Superior temporal gyrus (tissue), 1 donor: Measurements from ENCODE around the gene HSPA12B.

Experiments
- DNase-seq: peaks from one replicate; pipeline ENCODE4 v3.0.0-alpha.2; 2016; ENCODE audit errors: extremely low spot score

HSPA12B gene

DNA sequence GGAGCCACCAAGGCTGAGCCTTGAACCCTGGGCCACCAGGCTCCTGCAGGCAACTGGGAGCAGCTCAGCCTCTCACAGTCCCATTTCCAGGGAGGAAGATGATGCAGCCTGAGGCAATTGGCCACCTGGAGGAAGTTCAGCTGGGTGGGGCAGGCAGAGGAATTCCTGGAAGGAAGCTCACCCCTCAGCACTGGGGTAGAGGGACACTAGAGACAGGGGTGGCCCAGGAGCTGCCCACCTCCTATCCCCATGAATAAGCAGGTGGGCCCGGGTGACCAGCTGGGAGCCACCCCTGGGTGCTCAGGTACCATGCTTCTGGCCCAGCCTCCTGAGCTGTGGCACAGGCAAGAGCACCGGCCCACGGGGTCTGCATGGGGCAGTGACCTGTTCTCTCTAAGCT is 3.6 kb upstream of the HSPA12B start:
- no peak for DNase-seq

- DNase-seq: no peak
Measured at GRCh38 chr20:3729378-3729777, 3.1 kb upstream of the HSPA12B start.

DNA sequence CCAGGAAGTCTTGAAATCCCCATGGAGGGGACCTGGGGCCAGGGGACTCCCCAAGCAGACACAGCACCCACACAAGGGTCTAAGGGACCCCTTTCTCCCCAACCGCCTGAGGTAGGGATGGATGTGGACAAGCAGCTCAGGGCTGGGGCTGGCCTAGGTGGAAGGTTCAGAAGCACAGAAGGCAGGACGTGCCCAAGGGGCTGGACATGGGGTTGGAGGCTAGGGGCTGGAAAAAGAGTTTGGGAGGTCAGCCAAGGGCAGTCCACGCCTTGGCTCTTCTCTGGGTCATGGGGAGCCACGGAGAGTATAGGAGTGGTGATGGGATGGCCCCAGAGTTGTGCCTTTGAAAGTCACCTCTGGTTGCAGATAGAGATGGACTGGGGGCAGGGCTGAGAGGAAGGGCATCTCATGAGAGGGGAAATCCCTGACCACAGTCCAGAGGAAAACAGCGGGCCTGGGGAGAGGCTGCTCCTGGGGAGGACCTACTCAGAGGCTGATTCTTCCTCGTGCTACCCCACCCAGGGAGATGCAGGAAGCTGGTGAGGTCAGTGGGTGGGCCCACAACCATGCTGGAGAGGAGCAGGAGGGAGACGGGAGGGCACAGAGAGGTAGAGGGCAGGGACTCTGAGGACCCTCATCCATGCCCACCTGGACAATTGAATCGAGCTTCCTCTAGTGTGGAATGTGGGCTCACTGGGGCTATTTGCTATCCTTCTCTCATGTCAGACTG is 2.5 kb upstream of the HSPA12B start:
- DNase-seq: no peak

DNA sequence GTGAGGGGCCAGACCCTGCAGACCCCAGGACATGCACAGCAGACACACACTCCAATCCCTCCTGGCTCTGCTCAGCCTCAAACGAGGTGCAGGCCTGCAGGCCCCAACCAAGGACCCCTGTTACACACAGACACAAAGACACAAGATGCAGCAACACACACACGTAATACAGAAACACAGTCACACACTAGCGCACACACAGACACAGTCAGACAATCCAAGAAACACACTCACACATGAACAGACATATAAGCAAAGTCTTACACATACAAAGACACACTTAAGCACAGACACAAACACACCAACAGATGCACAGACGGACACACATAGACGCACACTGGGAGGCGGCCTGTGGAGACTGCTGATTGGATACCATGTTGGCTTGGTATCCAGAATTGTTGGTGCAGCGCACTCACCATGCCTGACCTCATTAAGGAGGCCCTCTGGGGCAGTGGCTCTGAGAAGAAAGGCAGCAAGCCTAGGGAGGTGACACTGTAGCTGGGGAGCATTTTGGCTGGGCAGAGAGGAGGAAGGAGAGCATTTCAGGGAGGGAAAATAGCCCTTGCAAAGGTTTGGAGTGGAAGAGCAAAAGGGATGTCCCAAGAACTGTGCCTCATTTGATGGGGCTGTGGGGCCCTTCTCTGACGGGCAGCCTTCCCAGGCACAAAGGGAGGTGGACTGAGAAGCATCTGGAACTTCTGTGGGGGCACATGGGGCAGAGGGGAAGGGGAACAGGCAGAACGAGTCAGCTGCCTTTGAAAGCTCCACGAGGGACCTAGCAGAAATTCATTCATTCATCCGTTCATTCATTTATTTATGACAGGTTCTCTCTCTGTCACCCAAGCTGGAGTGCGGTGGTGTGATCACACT is 1.4 kb upstream of the HSPA12B start:
- DNase-seq: no peak

GRCh38 chr20:3731944-3732326 is 550 bp upstream of the HSPA12B start:
- no peak for DNase-seq

GRCh38 chr20:3733119-3733995 is 872 bp downstream of the HSPA12B start:
- no peak for DNase-seq

DNA sequence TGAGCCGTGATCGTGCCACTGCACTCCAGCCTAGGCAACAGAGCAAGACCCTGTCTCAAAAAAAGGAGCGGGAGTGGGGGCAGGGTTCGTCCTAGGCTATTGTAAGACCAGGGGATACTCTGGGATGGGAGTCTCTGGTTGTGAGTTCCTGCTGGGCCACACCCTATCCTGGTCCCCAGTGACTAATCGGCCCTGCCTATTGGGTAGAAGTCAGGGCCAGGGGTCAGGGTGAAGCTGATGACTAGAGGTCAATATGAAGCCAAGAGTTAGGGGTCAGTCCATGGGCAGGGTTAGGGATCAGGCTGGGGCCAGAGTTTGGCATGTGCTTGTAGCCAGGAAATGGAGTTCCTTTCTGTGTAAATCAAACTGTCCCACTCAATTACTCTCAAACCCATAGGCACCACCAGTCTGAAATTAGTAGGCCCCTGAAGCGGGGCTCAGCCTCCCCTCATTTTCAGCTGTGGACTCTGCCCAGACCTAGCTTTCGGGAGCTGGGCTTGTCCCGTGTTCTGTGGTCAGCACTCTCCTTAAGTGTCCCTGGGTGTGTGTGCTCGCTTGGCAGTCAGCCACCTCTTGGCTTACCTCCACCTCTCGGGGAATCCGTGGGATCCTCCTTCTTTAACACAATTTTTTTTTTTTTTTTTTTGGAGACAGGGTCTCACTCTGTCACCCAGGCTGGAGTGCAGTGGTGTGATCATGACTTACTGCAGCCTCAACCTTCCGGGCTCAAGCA is 1.8 kb downstream of the HSPA12B start:
- DNase-seq: no peak

GRCh38 chr20:3735768-3736167 is 3.3 kb downstream of the HSPA12B start:
- no peak for DNase-seq

GRCh38 chr20:3738111-3739053 is 5.9 kb downstream of the HSPA12B start:
- DNase-seq: no peak

- DNase-seq: no peak
Measured at GRCh38 chr20:3739054-3739925, 6.8 kb downstream of the HSPA12B start.

DNA sequence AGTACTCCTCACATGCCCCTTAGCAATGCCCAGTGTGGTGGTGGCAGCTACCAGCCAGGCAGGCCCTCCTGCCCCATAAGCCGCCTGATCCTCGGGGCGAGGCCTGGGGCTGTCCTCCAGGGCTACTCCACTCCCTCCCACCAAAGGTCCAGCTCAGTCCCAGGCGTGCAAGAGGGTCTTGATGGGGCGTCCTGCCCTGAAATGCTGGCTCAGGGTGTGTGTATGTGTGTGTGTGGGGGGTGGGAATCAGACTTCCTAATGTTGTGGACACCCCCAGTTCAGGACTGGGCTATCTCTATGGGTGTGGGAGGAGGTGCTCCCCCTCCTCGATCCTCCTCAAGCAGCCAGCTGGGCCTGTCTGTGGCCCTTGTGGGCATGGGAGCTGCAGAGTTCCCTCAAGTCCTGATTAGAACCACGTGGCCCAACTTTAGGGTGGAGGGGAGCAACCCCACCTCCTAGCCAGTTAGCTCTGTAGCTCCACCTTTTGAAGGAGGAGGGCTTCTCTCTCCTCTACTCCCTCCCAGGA is 7.5 kb downstream of the HSPA12B start:
- DNase-seq: no peak

DNA sequence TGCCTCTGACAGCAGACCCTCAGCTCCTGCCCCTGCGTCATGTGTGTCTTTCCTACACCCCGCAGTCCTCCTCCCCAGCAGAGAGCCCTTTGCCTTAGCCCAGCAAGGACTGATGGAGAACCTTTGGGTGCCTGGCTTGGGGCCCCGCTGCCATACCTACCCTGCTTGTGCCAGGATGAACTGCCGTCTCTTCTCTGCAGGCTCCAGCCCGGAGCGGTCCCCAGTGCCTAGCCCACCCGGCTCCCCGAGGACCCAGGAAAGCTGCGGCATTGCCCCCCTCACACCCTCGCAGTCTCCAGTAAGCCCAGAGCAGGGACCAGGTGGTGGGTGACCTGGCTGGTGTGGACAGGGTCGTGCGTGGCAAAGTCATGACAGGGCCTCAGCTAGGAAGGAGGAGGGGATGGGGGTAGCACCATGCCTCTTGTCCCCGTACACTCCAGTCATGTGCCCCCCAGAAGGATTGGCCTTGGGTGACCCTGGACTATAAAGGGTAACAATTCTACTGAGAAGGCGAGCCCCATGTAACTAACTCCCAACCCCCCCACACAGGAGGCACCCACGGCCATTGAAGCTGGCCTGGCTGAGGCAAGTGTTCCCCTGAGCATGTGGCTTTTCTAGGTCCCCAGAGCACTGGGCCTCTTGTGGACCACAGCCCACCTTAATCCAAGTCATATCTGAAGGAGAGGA is 8.3 kb downstream of the HSPA12B start:
- no peak for DNase-seq

DNA sequence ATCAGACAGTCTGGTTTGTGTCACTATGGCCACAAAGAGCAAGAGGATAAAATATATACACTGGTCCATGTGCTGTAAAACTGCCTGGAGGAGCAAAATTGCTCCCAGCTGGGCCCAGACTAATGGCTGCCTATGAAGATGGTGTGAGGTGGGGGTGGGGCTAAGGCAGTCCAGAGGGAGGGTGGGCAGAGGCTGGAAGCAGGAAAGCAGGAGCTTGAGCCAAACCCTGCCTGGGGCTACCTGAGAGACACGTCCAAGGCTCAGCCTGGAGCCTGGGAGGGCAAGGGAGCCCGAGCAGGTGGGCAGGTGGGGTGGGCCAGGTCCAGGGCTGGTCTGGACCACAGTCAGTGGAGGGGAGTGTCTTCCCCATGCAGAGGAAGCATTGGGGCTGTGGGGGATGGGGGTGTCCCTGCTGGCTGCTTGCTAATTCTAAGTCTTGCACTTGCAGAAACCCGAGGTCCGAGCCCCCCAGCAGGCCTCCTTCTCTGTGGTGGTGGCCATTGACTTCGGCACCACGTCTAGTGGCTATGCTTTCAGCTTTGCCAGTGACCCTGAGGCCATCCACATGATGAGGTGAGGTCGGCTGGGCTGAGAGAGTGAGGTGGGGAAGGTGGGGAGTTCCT is 9.5 kb downstream of the HSPA12B start:
- no peak for DNase-seq

DNA sequence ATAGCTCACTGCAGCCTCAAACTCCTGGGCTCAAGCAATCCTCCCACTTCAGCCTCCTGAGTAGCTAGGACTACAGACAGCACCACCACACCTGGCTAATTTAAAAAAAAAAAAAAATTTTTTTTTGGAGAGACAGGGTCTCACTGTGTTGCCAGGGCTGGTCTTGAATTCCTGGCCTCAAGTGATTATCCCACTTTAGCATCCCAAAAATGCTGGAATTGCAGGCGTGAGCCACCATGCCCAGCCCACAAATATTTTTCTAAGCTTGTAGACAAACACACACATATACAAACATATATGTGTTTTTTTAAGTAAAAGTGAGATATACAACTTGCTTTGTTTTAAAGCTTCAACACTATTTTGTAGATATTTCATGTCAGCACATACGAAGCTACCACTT is 10.8 kb downstream of the HSPA12B start:
- no peak for DNase-seq

DNA sequence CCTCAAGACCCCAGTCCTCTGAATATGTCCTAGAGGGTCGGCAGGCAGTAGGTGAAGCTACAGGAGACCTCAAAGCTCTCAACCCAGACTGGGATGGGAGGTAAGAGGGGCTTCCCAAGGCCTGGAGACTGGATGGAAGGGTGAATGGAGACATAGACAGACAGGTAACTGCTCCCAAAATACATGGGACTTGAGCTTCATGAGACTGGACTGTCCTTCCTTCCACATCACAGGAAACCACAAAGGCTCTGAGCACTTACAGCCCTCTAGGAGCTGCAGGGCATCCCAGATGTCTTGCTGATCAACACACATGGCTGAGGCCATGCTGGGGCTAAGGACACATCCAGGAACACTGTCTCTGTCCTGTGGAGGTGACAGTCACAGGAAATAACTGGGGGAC is 11.6 kb downstream of the HSPA12B start:
- no peak for DNase-seq

- DNase-seq: no peak
Measured at GRCh38 chr20:3744806-3745685, 12.6 kb downstream of the HSPA12B start.

- no peak for DNase-seq
Measured at GRCh38 chr20:3745686-3746173, 13.2 kb downstream of the HSPA12B start.
